Esophagus (tissue), 2 donors: ENCODE measurements around the gene FDXACB1. TPM values are rescaled to one million over a fixed set of nuclear protein-coding genes. Genes with fewer than 3 reads are reported as not detected.

Experiments used
- H3K27ac ChIP-seq, 2 donors: one replicate each; pipeline ENCODE4 v1.5.1; 2013; ENCODE audit warnings: low read depth in 2 of 2, mild to moderate bottlenecking in 2 of 2, inconsistent platforms in 1 of 2, low read length in 1 of 2, moderate library complexity in 1 of 2
- H3K27me3 ChIP-seq, 2 donors: one replicate each; pipeline ENCODE4 v1.6.1; 2013; ENCODE audit warnings: low read length in 2 of 2, control low read depth in 1 of 2, mild to moderate bottlenecking in 1 of 2; ENCODE audit not compliant: insufficient read depth in 2 of 2, control insufficient read depth in 1 of 2
- H3K36me3 ChIP-seq, 2 donors: one replicate each; pipeline ENCODE4 v1.6.1; 2013; ENCODE audit warnings: low read length in 1 of 2; ENCODE audit not compliant: control insufficient read depth in 2 of 2, insufficient read depth in 2 of 2
- H3K4me1 ChIP-seq, 2 donors: one replicate each; pipeline ENCODE4 v1.6.1; 2013; ENCODE audit warnings: low read length in 1 of 2; ENCODE audit not compliant: control insufficient read depth in 2 of 2, insufficient read depth in 2 of 2
- H3K4me3 ChIP-seq, 2 donors: one replicate each; pipeline ENCODE4 v1.5.1; 2013; ENCODE audit warnings: low read length in 2 of 2, mild to moderate bottlenecking in 2 of 2, low read depth in 1 of 2, moderate library complexity in 1 of 2
- H3K9me3 ChIP-seq, 2 donors: one replicate each; pipeline ENCODE4 v1.6.1; 2013; ENCODE audit warnings: mild to moderate bottlenecking in 2 of 2, low read depth in 1 of 2, low read length in 1 of 2, moderate library complexity in 1 of 2; ENCODE audit not compliant: control insufficient read depth in 2 of 2, insufficient read depth in 1 of 2
- WGBS, 2 donors: extraction: QIAGEN DNeasy Blood & Tissue Kit; methylation state at CpG; one replicate each; pipeline ENCODE4 v1.1.7; 2013; 5-methylcytosine and 5-hydroxymethylcytosine counted together
- polyA plus RNA-seq, 2 donors: library from polyadenylated mRNA; stranded (reverse); fragments of 200-250 nt; gene quantifications; one replicate each; pipeline ENCODE4 v1.2.3, GENCODE V29; 2013
- donor health status: healthy with polysubstance abuse.
- donor health status: Bipolar disorder and iron deficiency.

The FDXACB1 gene
- polyA plus RNA-seq, 2 donors = 1.1 to 1.3 TPM

- 37 to 40% methylated on average over 19 of the region's 19 CpGs for WGBS, 2 donors
- peaks cover 0 to 3% of the 10 kb centered on the region in 2 donors for H3K4me1 ChIP-seq
- no peaks in the 10 kb centered on the region for H3K9me3 ChIP-seq
- H3K27me3 ChIP-seq = no peaks in the 10 kb centered on the region
- H3K36me3 ChIP-seq = no peaks in the 10 kb centered on the region
- peak within 1 kb of the TSS; percentile 65 to 75 for H3K27ac ChIP-seq
- H3K4me3 ChIP-seq = peak within 1 kb of the TSS; percentile 17 to 22
These were observed 39.7 kb upstream of the FDXACB1 start, which contains the start of gene C11orf52 for GRCh38 chr11:111918390-111919256. TSS of gene C11orf52 (plus strand) at chr11:111918913. CDS start at chr11:111918973, 60 bp downstream.

- peaks cover 0 to 4% of the 10 kb centered on the region in 2 donors for H3K4me1 ChIP-seq
- no peak overlapping the region for H3K27ac ChIP-seq
- no peaks in the 10 kb centered on the region for H3K9me3 ChIP-seq
- no peaks in the 10 kb centered on the region for H3K27me3 ChIP-seq
- no peaks in the 10 kb centered on the region for H3K36me3 ChIP-seq
- WGBS, 2 donors = 92 to 93% methylated on average over 3 of the region's 3 CpGs
- H3K4me3 ChIP-seq = no peak overlapping the region
These were observed 38.8 kb upstream of the FDXACB1 start for GRCh38 chr11:111917788-111918187.

DNA sequence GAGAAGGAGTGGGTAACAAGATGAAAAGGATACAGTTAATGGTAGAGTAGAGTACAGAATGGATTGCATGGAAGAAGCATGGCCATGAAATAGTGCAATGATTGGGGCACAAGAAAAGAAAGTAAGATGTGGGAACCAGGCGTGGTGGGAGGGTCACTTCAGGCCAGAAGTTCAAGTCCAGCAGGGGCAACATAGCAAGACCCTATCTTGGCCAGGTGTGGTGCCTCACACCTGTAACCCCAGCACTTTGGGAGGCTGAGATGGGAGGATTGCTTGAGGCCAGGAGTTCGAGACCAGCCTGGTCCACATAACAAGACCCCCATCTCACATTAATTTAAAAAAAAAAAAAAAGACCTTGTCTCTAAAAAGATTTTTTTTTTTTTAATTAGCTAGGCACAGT, 38.3 kb upstream of the FDXACB1 start:
- H3K4me3 ChIP-seq = no peak overlapping the region
- 86 to 89% methylated on average over 2 of the region's 2 CpGs for WGBS, 2 donors
- no peaks in the 10 kb centered on the region for H3K36me3 ChIP-seq
- no peaks in the 10 kb centered on the region for H3K27me3 ChIP-seq
- H3K27ac ChIP-seq = no peak overlapping the region
- H3K4me1 ChIP-seq = peaks cover 0 to 4% of the 10 kb centered on the region in 2 donors
- no peaks in the 10 kb centered on the region for H3K9me3 ChIP-seq

- 92 to 93% methylated on average over 1 of the region's 1 CpG for WGBS, 2 donors
- no peaks in the 10 kb centered on the region for H3K36me3 ChIP-seq
- H3K9me3 ChIP-seq = no peaks in the 10 kb centered on the region
- no peaks in the 10 kb centered on the region for H3K27me3 ChIP-seq
- no peak overlapping the region for H3K4me3 ChIP-seq
- no peak overlapping the region for H3K27ac ChIP-seq
- H3K4me1 ChIP-seq = peaks cover 0 to 4% of the 10 kb centered on the region in 2 donors
These were observed 37.8 kb upstream of the FDXACB1 start for GRCh38 chr11:111916768-111917167.

- Histone ChIP-seq H3K4me3 (no peak overlapping the region), H3K27me3 (no peaks in the 10 kb centered on the region), H3K9me3 (no peaks in the 10 kb centered on the region), H3K27ac (peak overlapping the region; percentile 79 to 92), H3K4me1 (peaks cover 0 to 9% of the 10 kb centered on the region in 2 donors), H3K36me3 (no peaks in the 10 kb centered on the region)
- 17 to 18% methylated on average over 4 of the region's 4 CpGs for WGBS, 2 donors
These were observed 35.0 kb upstream of the FDXACB1 start for GRCh38 chr11:111913997-111914396.

DNA sequence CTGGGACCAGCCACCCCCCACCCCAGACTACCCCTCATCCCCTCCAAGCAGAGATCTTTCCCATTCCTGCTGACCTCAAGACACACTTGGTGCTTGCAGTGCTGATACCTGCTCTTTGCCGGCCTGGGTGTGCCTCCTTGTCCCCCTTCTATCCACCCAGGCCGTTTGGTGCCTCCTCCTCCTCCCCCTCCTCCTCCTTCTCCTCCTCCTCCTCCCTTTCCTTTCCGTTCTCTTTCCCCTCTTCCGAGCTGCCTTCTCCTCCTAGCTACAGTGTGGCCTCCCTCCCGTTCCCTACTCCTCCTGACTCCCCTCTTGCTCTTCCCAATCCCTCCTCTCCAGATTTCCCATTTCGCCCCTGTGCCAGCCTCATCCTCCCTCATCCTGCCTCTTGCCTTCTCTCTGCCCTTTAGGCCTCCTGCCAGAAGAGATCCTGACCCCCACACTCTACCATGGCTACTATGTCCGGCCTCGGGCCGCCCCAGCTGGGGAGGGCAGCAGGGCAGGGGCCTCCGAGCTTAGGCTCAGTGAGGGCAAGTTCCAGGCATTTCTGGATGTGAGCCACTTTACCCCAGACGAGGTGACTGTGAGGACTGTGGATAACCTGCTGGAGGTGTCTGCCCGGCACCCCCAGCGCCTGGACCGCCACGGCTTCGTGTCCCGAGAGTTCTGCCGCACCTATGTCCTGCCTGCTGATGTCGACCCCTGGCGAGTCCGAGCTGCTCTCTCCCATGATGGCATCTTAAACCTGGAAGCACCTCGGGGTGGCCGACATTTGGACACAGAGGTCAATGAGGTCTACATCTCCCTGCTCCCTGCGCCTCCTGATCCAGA, 34.3 kb upstream of the FDXACB1 start:
- peak overlapping the region; percentile 29 to 32 for H3K4me3 ChIP-seq
- H3K27me3 ChIP-seq = no peaks in the 10 kb centered on the region

GRCh38 chr11:111912535-111912934, 33.6 kb upstream of the FDXACB1 start, which contains the start of gene HSPB2:
TSS of gene HSPB2 (plus strand) at chr11:111912734. CDS start at chr11:111912830, 96 bp downstream.
- Histone ChIP-seq H3K36me3 (no peaks in the 10 kb centered on the region), H3K4me1 (peaks cover 0 to 9% of the 10 kb centered on the region in 2 donors), H3K4me3 (peak within 1 kb of the TSS; percentile 29 to 32), H3K27me3 (no peaks in the 10 kb centered on the region), H3K9me3 (no peaks in the 10 kb centered on the region), H3K27ac (peak within 1 kb of the TSS; percentile 79 to 92)
- WGBS, 2 donors = 14 to 25% methylated on average over 21 to 26 of the region's 26 CpGs

More for the DNA sequence above, 34.3 kb upstream of the FDXACB1 start:
- H3K27ac ChIP-seq = peak overlapping the region; percentile 79 to 92
- H3K4me1 ChIP-seq = peaks cover 0 to 9% of the 10 kb centered on the region in 2 donors
- H3K36me3 ChIP-seq = no peaks in the 10 kb centered on the region
- no peaks in the 10 kb centered on the region for H3K9me3 ChIP-seq
- WGBS, 2 donors = 58 to 60% methylated on average over 24 of the region's 24 CpGs

DNA sequence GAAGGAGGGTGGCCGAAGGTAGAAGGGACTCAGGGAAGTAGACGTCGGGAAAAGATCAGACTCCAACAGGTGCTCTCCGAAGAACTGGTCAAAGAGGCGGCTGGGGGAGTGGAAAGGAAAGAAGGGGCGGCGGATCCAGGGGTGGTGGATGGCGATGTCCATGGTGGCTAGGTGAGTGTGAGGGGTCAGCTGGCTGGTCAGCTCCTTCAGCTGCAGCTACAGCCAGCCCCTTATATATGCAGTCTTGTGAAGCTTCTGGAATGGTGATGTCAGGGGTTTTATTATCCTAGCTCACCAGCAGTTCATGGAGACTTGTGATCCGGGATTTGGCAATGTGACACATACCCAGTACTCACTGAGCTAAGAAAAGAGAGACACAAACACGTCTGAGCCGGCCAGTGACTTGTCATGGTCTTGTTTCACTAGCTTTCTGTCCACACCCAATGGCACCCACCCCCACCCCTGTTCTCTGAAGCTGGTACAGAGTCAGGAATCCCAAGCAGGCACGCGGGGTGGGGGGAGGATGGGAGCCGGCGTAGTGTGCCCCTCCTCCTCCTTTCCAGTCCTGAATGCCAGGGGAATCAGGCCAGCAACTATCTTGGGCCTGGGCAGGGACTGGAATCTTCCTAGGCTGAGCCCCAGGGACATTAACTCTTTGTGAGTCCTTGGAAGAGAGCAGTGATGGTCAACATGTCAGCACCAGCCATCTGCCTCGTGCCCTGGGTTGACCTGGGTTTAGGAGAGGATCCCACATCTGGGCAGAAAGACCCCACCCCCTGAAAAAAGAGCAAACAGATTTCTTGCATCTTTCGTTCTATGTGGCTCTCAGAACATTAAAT, 32.8 kb upstream of the FDXACB1 start, which contains the start of gene CRYAB:
CRYAB (minus strand) TSS at position 208 of the 839 bp plus-strand sequence; CDS start at position 162, 46 bp downstream.
- H3K9me3 ChIP-seq = no peaks in the 10 kb centered on the region
- WGBS, 2 donors = 33 to 36% methylated on average over 17 of the region's 17 CpGs
- H3K4me3 ChIP-seq = peak within 1 kb of the TSS; percentile 18 to 32
- H3K4me1 ChIP-seq = peaks cover 0 to 9% of the 10 kb centered on the region in 2 donors
- no peaks in the 10 kb centered on the region for H3K36me3 ChIP-seq
- peak within 1 kb of the TSS; percentile 79 to 92 for H3K27ac ChIP-seq
- no peaks in the 10 kb centered on the region for H3K27me3 ChIP-seq
